ENCODE measurements around the gene NR1H3. TPM values are rescaled to one million over a fixed set of nuclear protein-coding genes. Genes with fewer than 3 reads are reported as not detected.

NR1H3 gene
- total RNA-seq, 3 donors from 2014 or later (not counting 1 experiment from before 2014, with no cell fraction given): 11.3 to 26.0 (median 13.5) TPM

DNA sequence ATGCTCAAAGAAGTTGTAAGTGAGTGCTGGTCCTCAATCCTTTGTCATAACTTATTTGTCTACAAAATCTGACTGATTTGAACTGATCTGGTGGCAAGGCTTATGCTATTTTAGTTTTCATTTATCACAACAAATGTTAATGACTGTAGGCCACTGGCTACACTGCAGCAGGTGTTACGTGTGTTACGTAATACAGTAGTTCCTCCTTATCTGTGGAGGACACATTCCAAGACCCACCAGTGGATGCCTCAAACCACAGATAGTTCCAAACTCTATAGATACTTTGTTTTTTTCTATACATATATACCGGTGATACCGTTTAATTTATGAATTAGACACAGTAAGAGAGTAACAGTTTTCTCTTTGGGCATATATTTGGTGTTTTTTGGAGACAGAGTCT is 19.1 kb downstream of the NR1H3 start:
- H3K36me3 Mint-ChIP-seq: peaks cover 14% of the 10 kb centered on the region
- H3K4me1 Mint-ChIP-seq: peaks cover 23 to 33% of the 10 kb centered on the region in 2 donors
- no peaks in the 10 kb centered on the region for H3K27me3 Mint-ChIP-seq (ENCODE audit: low read depth in 2 of 2)
- Histone ChIP-seq H3K27me3 (ENCODE audit: control insufficient read depth, insufficient read depth, low read length) (no peaks in the 10 kb centered on the region), H3K36me3 (ENCODE audit: control insufficient read depth, insufficient read depth, low read length) (peaks cover 72% of the 10 kb centered on the region), H3K9me3 (ENCODE audit: control insufficient read depth, insufficient read depth, low read length) (no peaks in the 10 kb centered on the region), H3K4me1 (ENCODE audit: control insufficient read depth, insufficient read depth, low read length) (peaks cover 5% of the 10 kb centered on the region), H3K27ac (ENCODE audit: low read length) (no peak overlapping the region), H3K4me3 (ENCODE audit: low read length) (no peak overlapping the region)
- no peak overlapping the region for H3K27ac Mint-ChIP-seq
- 92% methylated on average over 2 of the region's 4 CpGs for WGBS (ENCODE audit: insufficient coverage)
- ATAC-seq (no peak), DNase-seq (no peak)
- TF ChIP-seq, protein P1, sequence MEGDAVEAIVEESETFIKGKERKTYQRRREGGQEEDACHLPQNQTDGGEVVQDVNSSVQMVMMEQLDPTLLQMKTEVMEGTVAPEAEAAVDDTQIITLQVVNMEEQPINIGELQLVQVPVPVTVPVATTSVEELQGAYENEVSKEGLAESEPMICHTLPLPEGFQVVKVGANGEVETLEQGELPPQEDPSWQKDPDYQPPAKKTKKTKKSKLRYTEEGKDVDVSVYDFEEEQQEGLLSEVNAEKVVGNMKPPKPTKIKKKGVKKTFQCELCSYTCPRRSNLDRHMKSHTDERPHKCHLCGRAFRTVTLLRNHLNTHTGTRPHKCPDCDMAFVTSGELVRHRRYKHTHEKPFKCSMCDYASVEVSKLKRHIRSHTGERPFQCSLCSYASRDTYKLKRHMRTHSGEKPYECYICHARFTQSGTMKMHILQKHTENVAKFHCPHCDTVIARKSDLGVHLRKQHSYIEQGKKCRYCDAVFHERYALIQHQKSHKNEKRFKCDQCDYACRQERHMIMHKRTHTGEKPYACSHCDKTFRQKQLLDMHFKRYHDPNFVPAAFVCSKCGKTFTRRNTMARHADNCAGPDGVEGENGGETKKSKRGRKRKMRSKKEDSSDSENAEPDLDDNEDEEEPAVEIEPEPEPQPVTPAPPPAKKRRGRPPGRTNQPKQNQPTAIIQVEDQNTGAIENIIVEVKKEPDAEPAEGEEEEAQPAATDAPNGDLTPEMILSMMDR (IDR thresholded peaks at IDR 0.05): no peak
- H3K9me3 Mint-ChIP-seq: no peaks in the 10 kb centered on the region
- intact Hi-C loops (cut with micrococcal nuclease): no loop called here
- no peak overlapping the region for H3K4me3 Mint-ChIP-seq

DNA sequence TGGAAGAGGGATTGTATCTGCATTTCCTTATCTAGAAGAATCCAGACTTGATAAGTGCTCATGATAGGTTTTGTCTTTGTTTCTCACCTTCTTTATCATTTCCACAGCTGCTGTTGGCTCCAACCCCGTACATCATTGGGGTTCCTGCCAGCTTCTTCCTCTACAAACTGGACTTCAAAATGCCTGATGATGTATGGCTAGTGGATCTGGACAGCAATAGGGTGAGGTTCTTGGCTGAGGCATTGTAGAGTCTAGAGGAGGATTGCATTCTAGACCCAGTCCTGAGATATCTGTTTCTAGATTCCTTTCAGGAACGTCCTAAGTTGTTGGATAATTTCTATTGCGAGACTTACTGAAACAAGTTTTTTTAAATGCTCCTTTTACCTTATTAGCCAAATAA is 20.3 kb downstream of the NR1H3 start:
- Mint-ChIP-seq H3K4me1 (peaks cover 12 to 21% of the 10 kb centered on the region in 2 donors), H3K9me3 (no peaks in the 10 kb centered on the region), H3K27ac (no peak overlapping the region), H3K36me3 (peaks cover 21% of the 10 kb centered on the region), H3K4me3 (no peak overlapping the region), H3K27me3 (ENCODE audit: low read depth in 2 of 2) (no peaks in the 10 kb centered on the region)
- intact Hi-C loops (cut with micrococcal nuclease): no loop called here
- no peaks in the 10 kb centered on the region for H3K9me3 ChIP-seq (ENCODE audit: control insufficient read depth, insufficient read depth, low read length)
- H3K4me1 ChIP-seq (ENCODE audit: control insufficient read depth, insufficient read depth, low read length): no peaks in the 10 kb centered on the region
- no peak overlapping the region for H3K4me3 ChIP-seq (ENCODE audit: low read length)
- TF ChIP-seq, protein P1 (IDR thresholded peaks at IDR 0.05): no peak
- H3K27me3 ChIP-seq (ENCODE audit: control insufficient read depth, insufficient read depth, low read length): no peaks in the 10 kb centered on the region
- ATAC-seq (no peak), DNase-seq (no peak)
- peaks cover 82% of the 10 kb centered on the region for H3K36me3 ChIP-seq (ENCODE audit: control insufficient read depth, insufficient read depth, low read length)
- 95% methylated on average over 2 of the region's 3 CpGs for WGBS (ENCODE audit: insufficient coverage)
- no peak overlapping the region for H3K27ac ChIP-seq (ENCODE audit: low read length)

DNA sequence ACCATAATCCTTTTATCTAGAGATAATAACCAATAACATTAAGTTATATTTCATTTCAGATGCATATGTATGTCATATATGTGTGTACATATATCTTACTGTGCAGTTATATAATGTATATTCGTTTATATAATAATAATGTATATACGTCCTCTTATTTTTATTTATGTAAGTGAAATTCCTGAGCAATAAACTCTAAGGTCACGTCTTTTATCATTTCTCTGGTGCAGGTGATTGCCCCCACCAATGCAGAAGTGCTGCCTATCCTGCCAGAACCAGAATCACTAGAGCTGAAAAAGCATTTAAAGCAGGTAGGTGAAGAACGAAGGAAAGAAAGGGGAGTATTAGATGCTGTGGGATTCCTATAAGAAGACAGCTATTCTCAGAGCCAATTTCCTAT is 21.0 kb downstream of the NR1H3 start:
- H3K27ac Mint-ChIP-seq: no peak overlapping the region
- no peak for DNase-seq
- no peak for ATAC-seq
- H3K9me3 Mint-ChIP-seq: no peaks in the 10 kb centered on the region
- Histone ChIP-seq H3K9me3 (ENCODE audit: control insufficient read depth, insufficient read depth, low read length) (no peaks in the 10 kb centered on the region), H3K27me3 (ENCODE audit: control insufficient read depth, insufficient read depth, low read length) (no peaks in the 10 kb centered on the region), H3K36me3 (ENCODE audit: control insufficient read depth, insufficient read depth, low read length) (peaks cover 88% of the 10 kb centered on the region), H3K27ac (ENCODE audit: low read length) (no peak overlapping the region), H3K4me3 (ENCODE audit: low read length) (no peak overlapping the region), H3K4me1 (ENCODE audit: control insufficient read depth, insufficient read depth, low read length) (no peaks in the 10 kb centered on the region)
- TF ChIP-seq, protein P1 (IDR thresholded peaks at IDR 0.05): no peak
- WGBS (ENCODE audit: insufficient coverage): 100% methylated on average over 2 of the region's 4 CpGs
- intact Hi-C loops (cut with micrococcal nuclease): no loop called here
- H3K4me3 Mint-ChIP-seq: no peak overlapping the region
- peaks cover 21% of the 10 kb centered on the region for H3K36me3 Mint-ChIP-seq
- H3K4me1 Mint-ChIP-seq: peaks cover 12 to 17% of the 10 kb centered on the region in 2 donors
- no peaks in the 10 kb centered on the region for H3K27me3 Mint-ChIP-seq (ENCODE audit: low read depth in 2 of 2)

DNA sequence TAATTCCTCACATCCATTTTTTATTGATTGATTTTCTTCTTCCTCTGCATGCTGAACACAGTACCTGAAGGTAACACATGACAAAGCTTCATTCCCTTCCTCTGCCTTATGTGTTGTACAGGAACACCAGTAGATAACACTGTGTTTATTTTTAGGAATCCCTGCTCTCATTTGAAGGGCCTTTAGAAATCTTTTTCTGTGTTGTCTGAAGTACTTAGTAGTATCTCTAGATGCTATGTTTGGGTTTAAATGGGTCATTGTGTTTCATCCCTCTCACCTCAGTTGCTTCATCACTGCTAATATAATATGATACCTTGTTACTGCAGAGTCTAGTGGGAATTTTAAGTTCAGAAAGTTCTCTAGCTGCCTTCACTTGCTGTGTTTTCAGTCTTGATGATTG is 22.3 kb downstream of the NR1H3 start:
- Mint-ChIP-seq H3K36me3 (peaks cover 31% of the 10 kb centered on the region), H3K27me3 (ENCODE audit: low read depth in 2 of 2) (no peaks in the 10 kb centered on the region), H3K4me3 (no peak overlapping the region), H3K9me3 (no peaks in the 10 kb centered on the region), H3K4me1 (peaks cover 7% of the 10 kb centered on the region in 2 donors), H3K27ac (no peak overlapping the region)
- intact Hi-C loops (cut with micrococcal nuclease): no loop called here
- Histone ChIP-seq H3K4me1 (ENCODE audit: control insufficient read depth, insufficient read depth, low read length) (no peaks in the 10 kb centered on the region), H3K4me3 (ENCODE audit: low read length) (no peak overlapping the region), H3K9me3 (ENCODE audit: control insufficient read depth, insufficient read depth, low read length) (no peaks in the 10 kb centered on the region), H3K27ac (ENCODE audit: low read length) (no peak overlapping the region), H3K27me3 (ENCODE audit: control insufficient read depth, insufficient read depth, low read length) (no peaks in the 10 kb centered on the region), H3K36me3 (ENCODE audit: control insufficient read depth, insufficient read depth, low read length) (peaks cover 91% of the 10 kb centered on the region)
- ATAC-seq (no peak), DNase-seq (no peak)
- TF ChIP-seq, protein P1 (IDR thresholded peaks at IDR 0.05): no peak
